ENCODE results near the gene S1PR1. TPM values are rescaled to one million over a fixed set of nuclear protein-coding genes. Genes with fewer than 3 reads are reported as not detected.
"Not testable (repeated sequence)": the region's sequence is repeated elsewhere in the genome, so short reads cannot be mapped to it uniquely, and the experiment has no call there.

Gene S1PR1
- total RNA-seq, 1 donor from 2014 or later, result 134 TPM

DNA sequence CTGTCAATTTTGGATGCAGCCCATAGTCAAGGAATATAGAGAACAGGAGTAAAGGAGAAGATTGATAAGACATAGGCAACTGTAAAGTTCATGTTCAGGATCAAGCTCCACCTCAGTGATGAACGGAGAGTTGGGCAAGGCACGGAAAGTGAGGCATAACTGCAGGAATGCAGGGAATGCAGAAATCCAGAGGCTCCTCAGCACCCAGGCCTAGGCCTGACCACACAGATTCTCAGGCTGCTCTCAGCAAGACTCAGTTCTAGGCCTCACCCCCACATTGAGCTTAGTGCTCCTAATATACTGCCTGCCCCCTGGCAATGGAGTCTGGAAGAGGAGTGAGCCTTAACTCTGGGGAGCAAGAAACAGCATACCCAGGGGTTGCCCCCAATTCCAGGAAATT lies 36.3 kb upstream of the S1PR1 start:
- Histone ChIP-seq H3K27ac (no peak overlapping the region), H3K36me3 (no peaks in the 10 kb centered on the region), H3K27me3 (no peaks in the 10 kb centered on the region), H3K9me3 (no peaks in the 10 kb centered on the region), H3K4me1 (no peaks in the 10 kb centered on the region), H3K4me3 (no peak overlapping the region)
- ATAC-seq (peak; percentile 36), DNase-seq (no peak)
- intact Hi-C loops (cut with DNase I), result no loop called here
- TF ChIP-seq, protein P1, sequence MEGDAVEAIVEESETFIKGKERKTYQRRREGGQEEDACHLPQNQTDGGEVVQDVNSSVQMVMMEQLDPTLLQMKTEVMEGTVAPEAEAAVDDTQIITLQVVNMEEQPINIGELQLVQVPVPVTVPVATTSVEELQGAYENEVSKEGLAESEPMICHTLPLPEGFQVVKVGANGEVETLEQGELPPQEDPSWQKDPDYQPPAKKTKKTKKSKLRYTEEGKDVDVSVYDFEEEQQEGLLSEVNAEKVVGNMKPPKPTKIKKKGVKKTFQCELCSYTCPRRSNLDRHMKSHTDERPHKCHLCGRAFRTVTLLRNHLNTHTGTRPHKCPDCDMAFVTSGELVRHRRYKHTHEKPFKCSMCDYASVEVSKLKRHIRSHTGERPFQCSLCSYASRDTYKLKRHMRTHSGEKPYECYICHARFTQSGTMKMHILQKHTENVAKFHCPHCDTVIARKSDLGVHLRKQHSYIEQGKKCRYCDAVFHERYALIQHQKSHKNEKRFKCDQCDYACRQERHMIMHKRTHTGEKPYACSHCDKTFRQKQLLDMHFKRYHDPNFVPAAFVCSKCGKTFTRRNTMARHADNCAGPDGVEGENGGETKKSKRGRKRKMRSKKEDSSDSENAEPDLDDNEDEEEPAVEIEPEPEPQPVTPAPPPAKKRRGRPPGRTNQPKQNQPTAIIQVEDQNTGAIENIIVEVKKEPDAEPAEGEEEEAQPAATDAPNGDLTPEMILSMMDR (IDR thresholded peaks at IDR 0.05), result no peak

DNA sequence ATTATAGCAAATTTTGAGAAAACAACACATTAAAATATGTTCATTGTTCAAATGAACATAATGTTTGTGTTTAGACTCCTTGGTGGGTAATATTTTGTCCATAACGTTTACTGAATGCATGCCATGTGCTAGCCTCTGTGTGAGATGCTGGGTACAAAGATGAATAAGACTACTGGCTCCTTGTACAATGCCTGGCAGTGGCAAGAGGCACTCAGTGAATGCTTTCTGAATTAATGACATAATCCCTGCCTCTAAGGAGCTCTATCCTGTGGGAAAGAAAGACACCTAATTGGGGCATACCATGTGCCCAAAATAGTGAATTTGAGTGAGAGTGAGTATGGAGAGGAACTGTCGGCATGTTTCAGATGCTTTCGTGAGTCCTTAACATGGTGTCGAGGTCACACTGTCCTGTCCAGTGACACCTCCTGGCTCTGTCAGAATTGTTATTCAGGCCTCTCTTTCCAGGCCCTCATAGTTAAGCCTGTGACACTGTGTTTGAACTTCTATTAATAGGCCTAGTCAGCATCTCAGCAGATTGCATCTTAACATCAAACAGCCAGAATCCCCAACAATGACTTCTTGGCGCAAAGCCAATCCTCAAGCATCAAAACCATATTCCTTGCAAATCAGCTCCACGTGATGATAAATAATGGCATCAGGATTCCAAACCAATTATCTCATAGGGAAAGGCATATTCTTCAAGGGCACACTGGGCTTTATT lies 32.8 kb upstream of the S1PR1 start:
- ATAC-seq, result peak; percentile 40
- intact Hi-C loops (cut with DNase I), result no loop called here
- Histone ChIP-seq H3K36me3 (no peaks in the 10 kb centered on the region), H3K4me1 (no peaks in the 10 kb centered on the region), H3K27ac (no peak overlapping the region), H3K9me3 (no peaks in the 10 kb centered on the region), H3K4me3 (no peak overlapping the region), H3K27me3 (no peaks in the 10 kb centered on the region)
- no peak for DNase-seq
- TF ChIP-seq, protein P1 (IDR thresholded peaks at IDR 0.05), result no peak

DNA sequence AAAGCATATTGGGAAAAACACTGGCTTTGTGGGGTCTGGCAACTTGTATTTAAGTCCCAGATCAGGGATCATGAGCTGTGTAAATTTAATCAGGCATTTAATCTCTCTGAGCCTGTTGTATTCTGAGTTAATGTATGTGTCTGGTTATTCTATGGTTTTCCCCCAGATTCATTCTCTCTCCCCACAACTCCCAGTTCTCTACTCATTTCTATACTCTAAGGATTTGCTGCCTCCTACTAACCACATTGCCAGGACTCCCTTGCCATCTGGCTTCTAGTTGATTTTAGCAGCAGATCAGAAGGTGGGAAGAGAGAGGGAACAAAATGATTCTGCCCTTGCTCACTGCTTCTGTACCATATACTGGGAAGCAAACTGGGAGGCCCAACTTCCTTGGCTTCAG lies 31.4 kb upstream of the S1PR1 start:
- intact Hi-C loops (cut with DNase I), result no loop called here
- H3K27ac ChIP-seq, result no peak overlapping the region
- H3K9me3 ChIP-seq, result no peaks in the 10 kb centered on the region
- no peak overlapping the region for H3K4me3 ChIP-seq
- no peak for ATAC-seq
- H3K4me1 ChIP-seq, result no peaks in the 10 kb centered on the region
- H3K27me3 ChIP-seq, result no peaks in the 10 kb centered on the region
- TF ChIP-seq, protein P1 (IDR thresholded peaks at IDR 0.05), result no peak
- DNase-seq, result no peak
- no peaks in the 10 kb centered on the region for H3K36me3 ChIP-seq

DNA sequence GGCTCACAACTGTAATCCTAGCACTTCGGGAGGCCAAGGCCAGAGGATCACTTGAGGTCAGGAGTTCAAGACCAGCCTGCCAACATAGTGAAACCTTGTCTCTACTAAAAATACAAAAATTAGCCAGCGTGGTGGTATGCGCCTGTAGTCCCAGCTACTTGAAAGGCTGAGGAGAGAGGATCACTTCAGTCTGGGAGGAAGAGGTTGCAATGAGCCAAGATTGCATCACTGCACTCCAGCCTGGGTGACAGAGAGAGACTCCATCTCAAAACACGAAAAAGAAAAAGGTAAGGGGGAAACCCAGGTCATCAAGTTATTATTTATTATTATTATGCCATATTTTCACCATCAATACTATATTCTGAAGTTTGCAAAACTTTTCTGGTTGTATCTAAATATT lies 30.7 kb upstream of the S1PR1 start:
- H3K4me1 ChIP-seq; intact Hi-C loops (cut with DNase I); ATAC-seq; H3K36me3 ChIP-seq; H3K27ac ChIP-seq; H3K4me3 ChIP-seq; DNase-seq; H3K9me3 ChIP-seq; H3K27me3 ChIP-seq: not testable (repeated sequence)

DNA sequence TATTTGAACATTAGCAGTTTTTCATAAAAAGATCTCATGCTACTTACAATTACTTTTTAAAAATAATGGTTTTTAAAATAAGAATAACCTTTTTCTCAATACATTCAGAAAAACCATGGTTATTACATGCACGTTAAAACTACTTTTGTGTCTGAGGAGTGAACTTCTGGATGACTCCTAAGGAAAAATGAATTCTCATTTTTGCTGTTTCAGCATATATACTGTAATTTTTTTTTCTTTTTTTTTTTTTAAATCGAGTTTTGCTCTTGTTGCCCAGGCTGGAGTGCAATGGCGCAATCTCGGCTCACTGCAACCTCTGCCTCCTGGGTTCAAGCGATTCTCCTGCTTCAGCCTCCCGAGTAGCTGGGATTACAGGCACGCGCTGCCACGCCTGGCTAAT lies 29.5 kb upstream of the S1PR1 start:
- ATAC-seq; intact Hi-C loops (cut with DNase I): not testable (repeated sequence)

DNA sequence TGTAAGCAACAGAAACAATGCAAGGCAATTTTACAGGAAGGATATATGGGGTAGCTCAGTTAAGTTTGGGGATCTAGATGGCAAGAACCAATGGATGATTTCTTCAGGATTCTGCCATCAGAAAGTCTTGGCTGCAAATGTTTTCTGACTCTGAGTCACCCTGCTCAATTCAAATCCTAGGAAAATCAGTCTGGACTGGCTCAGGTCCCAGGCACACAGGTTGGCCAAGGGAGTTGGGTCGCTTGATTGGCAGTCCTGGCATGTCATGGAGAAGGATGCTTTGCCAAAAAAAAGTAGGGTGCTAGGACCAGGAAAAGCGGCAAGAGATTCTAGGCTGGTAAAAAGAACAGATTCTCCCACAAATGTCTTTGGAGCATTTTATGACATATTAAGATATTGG lies 28.9 kb upstream of the S1PR1 start:
- H3K4me1 ChIP-seq, result no peaks in the 10 kb centered on the region
- TF ChIP-seq, protein P1 (IDR thresholded peaks at IDR 0.05), result no peak
- no peak for DNase-seq
- ATAC-seq, result no peak
- no peaks in the 10 kb centered on the region for H3K9me3 ChIP-seq
- no peak overlapping the region for H3K4me3 ChIP-seq
- intact Hi-C loops (cut with DNase I), result no loop called here
- H3K27me3 ChIP-seq, result no peaks in the 10 kb centered on the region
- H3K27ac ChIP-seq, result no peak overlapping the region
- no peaks in the 10 kb centered on the region for H3K36me3 ChIP-seq

More for the DNA sequence above, 29.5 kb upstream of the S1PR1 start:
- not testable (repeated sequence) for H3K4me1 ChIP-seq, H3K27me3 ChIP-seq, DNase-seq, H3K9me3 ChIP-seq, H3K27ac ChIP-seq, H3K4me3 ChIP-seq, H3K36me3 ChIP-seq

All from upper lobe of right lung (tissue), 1 donor.